ENCODE results near the gene FFAR2.

Gene FFAR2

DNA sequence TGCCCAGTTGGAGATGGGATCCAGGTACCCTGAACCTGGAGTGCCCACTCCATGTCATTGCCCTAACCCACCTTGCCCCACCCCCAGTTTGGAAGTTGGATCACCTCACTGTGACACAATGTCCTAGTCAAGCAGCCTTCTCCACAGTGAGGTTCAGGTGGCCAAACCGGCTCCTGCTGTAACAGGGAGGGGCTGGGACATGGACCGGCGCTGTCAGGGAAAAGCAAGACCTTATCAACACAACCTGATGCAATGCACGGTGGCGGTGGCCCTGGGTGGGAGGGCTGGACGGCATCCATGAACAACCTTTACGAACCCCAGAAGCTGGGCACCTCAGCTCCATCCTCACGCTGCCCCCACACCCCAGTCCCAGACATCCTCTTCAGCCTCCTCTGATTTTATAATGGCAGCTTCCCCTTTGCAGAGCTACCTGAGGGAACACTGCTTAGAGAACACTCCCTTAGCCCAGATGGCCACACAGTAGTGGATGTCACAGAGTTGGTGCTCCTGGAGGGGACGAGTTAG lies 43.8 kb downstream of the FFAR2 start:
- DNase-seq, result no peak

DNA sequence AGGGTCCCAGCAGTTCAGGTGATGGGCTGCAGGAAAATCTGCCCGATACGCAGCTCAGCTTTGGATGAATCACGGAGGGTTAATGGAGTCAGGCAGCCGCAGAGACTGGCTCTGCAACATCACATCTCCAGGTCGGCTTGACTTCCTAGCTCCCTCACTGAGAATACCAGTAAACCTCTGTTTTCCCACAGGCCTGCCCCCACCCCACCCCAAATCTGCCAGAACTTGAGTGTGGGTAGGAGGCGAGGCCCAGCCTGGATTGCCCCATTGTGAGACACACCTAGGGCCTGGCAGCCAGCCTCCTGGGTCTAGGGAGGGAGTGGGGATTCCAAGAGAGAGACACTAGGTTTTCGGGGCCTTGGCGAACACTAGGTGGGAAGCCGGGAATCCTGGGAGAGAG lies 45.9 kb downstream of the FFAR2 start:
- no peak for DNase-seq

DNA sequence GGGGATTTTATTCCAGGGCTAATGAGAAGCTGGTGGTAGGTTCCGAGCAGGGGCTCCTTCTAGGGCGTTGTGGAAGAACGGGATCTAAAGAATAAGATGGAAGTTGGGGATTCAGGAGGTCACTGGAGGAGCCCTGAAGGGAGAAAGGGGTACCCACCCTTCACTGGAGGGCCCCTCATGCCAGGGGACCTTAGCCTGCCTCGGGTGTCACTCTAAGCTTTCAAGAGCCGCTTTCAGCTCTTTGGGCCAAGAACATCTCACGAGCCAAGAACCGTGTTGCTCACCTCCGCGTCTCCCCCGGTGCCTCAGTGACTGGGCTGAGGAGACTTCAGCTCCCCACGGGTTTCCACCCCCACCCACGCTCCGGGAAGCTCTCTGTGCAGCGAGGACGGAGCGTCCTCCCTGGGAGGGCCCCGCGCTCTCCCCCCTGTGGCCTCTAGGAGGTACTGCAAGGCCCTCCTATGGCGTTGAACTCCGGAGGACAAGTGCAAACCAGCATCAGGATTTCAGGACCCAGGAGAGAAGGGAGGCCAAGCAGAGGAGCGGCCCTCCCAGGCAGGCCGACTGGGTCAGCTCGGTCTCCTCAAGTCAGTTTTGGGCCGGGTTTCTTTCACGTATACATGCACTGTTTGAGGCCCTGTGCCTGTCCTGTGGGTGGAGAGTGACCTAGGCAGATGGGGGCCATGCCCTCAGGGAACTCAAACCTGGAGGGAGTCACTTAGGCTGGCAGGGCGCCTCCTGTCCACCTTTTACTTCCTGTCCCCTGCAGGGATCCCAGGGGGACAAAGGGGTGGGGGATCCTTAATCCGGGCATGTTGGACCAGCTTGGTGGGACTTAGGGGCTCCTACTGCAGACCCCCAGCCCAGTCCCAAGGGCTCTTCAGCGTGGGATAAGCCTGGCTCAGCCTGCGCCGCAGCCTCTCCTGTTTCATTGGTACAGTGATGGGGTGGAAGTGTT lies 47.3 kb downstream of the FFAR2 start:
- peak; percentile 31 to 58 (median 38) for DNase-seq

DNA sequence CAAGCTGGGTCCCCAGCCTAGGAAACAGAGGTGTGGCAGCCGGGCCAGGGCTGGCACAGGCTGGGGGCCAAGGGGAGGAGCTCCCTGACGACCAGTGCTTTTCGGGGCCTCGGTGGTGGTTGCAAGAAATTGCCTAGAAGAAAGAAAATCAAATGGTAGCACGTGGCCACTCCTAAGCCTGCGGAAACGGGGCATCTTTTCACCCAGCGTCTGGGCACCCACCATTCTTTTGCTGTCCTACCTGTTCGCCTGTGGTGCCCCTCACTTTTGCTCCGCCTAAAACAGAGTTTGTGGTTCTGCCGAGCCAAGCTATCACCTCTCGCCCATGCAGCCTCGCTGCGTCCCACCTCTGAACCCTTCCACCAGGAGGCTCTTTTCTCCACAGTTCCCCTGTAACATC lies 49.3 kb downstream of the FFAR2 start:
- no peak for DNase-seq

DNA sequence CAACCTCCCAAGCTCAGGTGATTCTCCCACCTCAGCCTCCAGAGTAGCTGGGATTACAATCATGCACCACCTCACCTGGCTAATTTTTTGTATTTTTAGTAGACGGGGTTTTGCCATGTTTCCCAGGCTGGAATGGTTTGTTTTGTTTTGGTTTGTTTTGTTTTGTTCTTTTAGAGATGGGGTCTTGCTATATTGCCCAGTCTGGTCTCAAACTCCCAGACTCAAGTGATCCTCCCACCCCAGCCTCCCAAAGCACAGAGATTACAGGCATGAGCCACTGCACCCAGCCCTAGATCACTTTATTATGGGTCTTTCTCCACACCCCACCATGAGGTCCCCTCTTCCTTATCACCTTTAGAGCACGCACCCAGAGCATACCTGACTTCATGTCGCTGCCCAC lies 50.2 kb downstream of the FFAR2 start:
- no peak for DNase-seq

DNA sequence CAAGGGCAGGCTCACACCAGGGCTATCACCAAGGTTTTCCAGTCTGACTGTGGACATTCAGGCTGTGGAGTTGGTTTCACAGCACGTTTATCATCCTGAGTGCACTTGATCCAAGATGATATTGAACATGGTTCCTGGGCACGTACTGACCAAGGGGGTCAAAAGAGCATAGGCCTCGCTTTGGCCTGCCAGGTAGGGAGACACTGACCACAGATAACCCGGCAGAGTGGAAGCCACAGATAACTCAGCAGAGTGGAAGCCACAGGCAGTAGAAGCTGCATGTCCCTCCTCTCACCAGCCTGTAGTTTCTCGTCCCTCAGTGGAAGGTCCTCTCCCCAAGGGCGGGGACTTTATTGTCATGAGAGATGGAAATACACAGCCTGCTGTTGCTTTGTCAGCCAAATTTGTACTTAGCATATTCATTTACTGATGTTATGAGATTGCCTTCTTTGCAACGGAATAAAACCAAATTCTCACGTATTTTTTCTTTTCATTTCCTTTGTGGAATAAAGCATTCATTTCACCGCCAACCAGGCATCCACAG lies 51.0 kb downstream of the FFAR2 start:
- no peak for DNase-seq

DNA sequence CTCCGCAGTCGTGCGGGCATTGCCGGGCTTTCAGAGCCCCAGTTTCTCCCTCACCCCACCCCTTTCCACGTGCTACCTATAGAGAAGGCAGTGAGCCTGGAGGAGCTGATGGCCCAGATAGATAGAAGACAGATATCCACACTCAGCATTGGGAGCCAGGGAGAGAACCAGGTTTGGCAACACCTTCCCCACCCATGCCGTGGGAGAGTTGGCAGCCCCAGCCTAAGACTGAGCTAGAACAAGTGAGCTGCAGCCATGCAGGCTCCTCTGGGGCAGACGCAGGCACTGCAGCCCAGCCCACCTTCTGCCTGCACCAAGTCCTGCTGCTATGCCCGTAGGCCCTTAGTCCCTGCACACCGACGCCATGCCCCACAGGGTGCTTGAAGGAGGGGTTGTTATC lies 52.6 kb downstream of the FFAR2 start:
- DNase-seq, result no peak

All from activated naive CD4-positive, alpha-beta T cell (primary cell).